GM15510 (cell line): ENCODE results near the gene LARP4.
A peak's percentile ranks its signal among the peaks of the same experiment; 100 is the strongest.

ENCODE experiments used
- POLR2A ChIP-seq: IDR thresholded peaks from 3 replicates; pipeline ENCODE4 v1.6.1; 2011; ENCODE audit warnings: borderline replicate concordance; ENCODE audit not compliant: insufficient read length; ENCODE audit errors: extremely low read depth

The LARP4 gene

DNA sequence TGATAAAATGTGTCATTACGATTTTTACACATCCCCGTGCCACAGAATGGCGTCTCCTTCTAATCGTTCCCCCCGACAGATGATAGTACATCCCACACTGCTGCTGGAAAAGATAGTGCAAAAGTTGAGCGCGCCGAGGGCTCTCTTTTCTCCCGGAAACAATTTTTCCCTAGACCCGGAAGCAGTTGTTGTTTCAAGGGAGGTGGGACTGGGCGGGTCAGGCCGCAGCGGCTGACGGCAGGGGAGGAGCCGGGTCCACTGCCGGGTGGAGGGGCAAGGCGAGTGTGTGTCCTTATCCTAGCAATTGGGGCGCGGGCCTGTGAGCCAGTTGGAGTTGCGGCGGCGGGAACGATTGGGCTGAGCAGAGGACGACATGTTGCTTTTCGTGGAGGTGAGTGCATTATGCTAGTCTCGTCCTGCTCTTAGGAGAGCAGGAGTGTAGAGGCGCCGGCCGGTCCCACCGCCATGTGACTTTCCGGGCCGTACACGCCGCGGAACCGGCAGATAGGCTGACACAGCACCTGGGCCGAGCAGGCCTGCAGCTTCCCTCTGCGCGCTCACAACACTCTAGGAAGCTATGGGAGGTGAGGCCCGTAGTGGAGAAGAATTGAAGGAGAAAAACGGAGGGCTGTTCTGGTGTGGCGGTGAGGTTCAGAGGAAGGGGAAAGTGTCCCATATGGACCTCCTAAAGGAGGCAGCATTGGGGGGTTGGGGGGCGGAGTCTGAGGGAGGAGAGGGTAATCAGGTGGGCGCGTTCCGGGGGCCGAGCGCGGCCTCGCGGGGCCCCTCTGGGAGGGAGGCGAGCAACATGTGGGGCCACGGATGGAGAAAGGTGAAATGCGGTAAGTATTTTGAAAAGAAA lies at the start of gene LARP4:
LARP4 (plus strand) TSS at position 248 of the 862 bp plus-strand sequence; CDS start at position 374, 126 bp downstream.
- peak; percentile 91 for TF ChIP-seq POLR2A

DNA sequence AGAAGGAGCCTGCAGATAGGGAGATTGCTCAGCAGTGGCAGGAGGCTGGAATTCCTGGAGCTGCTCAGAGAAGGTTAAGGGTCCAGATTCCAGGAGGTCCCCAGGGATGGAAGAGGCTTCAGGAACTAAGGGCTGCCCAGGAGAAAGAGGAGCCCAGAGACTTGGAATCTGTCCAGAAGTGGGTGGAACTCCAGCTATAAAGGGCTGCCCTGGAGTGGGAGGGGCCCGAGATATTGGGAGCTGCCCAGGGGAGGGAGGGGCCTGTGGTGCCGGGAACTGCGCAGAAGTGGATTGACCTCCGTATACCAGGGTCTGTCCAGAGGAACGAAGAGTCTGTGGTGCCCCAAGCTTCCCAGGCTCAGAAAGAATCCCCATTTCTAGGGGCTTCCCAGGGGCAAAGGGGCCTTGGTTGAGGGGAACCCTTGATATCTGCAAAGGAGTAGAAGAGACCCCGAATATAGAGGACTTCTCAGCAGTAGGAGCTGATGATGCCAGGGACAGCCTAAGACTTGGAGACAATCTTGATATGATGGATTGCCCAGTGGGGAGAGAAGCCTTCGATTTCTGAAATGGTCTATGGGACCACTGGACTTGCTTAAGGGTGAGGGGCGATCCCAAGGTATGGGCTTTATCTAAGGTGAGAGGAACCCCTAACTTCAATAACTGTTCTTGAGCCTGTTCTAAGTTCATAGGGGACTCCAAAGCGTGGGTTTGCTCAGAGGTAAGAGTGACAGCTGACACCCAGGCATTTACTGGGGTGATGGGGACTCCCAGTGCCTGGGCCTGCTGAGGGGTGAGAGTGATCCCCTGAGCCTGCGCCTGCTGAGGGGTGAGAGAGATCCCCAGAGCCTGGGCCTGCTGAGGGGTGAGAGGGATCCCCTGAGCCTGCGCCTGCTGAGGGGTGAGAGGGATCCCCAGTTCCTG lies 49.3 kb upstream of the LARP4 start:
- TF ChIP-seq POLR2A: no peak

DNA sequence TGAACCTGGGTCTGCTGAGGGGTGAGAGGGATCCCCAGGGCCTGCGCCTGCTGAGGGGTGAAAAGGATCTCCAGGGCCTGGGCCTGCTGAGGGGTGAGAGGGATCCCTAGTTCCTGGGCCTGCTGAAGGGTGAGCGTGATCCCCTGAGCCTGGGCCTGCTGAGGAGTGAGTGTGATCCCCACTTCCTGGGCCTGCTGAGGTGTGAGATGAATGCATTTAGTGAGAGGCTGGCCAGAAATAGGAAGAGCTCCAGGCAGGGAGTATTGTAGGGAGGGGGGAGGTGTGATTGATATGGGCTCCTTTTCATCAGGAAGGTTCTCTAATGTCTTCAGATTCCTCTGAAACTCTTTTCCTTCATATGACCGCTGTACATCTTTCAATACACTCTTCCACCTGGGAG lies 47.3 kb upstream of the LARP4 start:
- TF ChIP-seq POLR2A: no peak

DNA sequence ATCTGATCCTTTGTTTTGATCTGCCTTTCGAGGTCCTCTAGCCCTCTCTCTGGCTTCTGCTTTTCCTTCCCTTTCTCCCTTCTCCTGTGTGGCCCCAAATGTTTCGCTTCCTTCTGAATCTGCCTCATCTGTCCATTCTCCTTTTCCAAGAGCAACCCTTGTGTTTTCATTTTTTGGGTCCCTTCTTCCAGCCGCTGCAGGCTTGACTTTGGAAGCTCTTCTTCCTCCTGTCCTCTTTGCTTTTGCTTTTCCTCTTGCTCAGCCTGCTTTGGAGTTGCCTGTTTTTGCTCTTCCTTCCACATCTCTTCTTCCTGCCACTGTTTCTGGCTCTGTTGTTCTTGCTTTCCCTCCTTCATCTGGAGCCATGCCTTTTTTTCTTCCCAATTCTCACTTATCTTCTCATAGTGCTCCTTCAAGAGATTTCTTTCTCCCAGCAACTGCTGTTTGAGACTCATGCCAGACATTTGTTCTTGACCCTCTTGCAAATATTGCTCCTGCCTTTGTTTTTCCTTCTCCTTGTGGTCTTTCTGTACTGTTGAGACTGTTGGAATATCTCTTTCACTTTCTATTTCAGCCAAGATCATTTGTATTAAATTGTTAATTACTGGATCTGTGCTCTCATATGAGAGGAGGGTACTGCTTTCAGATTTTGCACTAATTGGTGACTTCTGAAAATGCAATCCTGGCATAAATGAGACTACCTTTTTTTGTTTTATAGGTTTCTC lies 46.7 kb upstream of the LARP4 start:
- TF ChIP-seq POLR2A: no peak

DNA sequence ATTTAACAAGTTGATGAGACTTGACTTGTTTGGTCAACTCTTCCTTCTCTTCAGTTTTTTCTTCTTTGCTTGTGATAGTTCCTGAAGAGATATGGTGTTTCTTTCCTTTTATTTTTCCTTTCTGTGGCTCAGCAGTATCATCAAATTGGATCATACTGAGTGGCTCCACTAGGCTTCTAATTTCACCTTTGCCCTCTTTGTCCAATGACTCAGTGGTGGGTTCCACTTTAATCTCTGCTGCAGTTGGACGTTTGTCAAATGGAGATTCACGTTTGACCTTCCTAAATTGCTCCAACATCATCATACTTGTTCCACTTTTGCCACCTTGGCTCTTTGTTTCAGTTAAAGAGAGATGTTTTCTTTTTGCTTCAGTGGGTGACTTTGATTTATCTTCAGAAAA lies 45.8 kb upstream of the LARP4 start:
- no peak for TF ChIP-seq POLR2A

DNA sequence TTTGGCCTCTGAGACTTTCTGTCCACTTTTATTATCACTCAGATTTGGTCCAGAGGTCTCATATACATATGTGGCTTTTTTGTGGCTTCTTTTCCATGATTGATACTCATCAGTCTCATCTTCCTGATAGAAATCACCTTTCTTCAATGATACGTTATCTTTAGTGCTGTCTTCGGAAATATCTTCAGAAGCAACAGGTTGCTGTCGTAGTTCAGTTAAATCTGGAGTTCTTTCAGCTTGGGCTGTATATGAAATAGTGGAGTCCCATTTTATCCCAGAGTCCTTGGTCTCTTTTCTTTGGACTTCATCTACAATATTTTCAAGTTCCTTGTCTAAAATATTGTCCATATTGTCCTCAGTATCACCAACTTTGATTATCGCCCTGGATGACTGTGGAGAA lies 45.3 kb upstream of the LARP4 start:
- no peak for TF ChIP-seq POLR2A

DNA sequence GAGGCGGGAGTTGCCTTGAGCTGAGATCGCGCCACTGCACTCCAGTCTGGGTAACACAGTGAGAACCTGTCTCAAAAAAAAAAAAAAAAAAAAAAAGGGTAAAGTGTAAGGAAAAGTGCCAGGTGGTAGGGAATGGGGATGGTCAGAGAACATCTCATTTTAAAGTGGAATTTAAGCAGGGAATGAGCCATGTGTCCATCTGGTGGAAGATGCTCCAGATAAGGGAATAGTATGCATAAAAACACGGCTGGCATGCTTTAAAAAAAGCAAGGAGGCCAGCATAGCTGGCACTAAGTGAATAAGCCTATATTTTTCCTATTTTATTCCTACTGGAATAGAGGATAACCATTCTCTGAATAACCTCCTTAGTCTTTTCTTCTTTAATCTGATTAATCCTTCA lies 38.0 kb upstream of the LARP4 start:
- TF ChIP-seq POLR2A: no peak

DNA sequence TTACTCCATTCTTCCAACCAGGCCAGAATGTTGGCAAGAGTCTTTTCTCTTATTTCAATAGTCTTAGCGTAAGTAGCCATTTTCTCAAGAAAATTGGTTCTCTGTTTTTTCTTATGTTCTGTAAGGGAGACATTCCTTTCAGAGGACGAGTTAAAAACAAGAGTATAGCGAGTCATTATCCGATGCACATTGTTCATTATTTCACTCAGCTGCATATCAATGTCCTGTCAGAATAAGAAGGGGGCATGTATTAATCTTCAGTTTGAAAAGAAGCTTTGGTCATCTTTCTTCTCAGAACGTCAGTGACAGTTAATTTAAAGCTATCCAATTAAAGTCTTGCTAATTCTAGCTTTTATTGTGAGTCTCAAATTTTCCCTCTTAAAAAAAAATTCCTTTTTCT lies 37.5 kb upstream of the LARP4 start:
- no peak for TF ChIP-seq POLR2A

DNA sequence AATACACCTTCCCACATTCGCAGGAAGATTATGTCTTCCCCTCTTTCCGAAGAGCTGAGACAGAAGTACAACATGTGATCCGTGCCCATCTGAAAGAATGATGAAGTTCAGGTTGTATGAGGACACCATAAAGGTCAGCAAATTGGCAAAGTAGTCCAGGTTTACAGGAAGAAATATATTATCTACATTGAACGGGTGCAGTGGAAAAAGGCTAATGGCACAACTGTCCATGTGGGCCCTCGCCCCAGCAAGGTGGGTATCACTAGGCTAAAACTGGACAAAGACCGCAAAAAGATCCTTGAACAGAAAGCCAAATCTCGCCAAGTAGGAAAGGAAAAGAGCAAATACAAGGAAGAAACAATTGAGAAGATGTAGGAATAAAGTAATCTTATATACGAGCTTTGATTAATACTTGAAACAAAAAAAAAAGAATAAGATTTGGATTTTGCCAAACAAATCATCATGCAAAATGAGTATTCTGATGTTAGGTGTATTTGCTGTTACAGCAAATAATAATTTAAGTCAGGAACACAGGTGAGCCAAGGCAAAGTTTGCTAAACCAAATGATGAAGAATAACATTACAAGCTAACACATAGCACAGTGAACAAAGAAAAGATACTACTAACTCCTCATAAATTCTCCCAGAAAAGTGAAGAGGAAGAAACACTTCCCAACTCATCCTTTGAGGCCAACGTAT lies 34.8 kb upstream of the LARP4 start:
- TF ChIP-seq POLR2A: no peak

DNA sequence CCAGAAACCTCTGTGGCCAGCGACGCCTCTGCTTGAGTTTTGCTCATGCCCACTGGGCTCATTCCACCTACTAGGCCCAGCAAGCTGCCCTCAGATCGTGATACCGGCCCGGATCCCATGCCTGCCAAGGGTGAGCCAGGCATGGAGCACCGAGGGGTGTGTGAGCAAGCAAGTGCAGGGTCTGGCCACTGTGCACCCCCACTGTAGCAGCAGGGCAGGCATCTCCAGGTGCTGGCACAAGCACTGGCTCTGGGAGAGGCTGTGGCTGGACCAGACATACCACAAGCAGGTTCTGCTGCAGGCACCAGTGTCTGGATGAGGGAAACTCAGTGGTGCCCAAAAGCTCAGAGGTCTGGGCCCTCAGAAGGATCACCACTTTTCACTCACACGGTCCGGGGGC lies 24.9 kb upstream of the LARP4 start:
- TF ChIP-seq POLR2A: no peak

DNA sequence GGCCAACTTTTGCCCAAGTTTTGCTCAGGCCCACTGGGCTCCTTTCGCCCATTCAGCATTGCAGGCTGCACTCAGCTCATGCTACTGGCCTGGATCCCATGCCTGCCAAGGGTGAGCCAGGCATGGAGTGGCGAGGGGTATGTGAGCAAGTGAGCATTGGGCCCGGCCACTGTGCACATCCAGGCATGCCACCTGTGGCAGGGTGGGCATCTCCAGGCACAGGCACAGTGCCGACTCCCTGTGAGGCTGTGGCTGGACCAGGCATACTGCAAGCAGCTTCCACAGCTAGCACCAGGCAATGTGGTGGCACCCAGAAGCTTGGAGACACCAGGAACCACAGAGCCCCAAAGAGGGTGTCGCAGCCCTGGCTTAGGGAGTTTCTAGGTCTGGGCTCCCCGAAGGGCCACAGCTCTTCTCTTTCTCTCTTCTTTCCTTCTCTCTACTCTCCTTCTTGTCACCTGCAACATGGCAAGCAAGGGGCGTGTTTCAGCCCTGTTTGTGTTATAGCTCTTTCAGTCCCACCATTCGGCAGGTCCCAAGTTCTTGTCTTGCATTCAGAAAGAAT lies 19.8 kb upstream of the LARP4 start:
- TF ChIP-seq POLR2A: no peak

DNA sequence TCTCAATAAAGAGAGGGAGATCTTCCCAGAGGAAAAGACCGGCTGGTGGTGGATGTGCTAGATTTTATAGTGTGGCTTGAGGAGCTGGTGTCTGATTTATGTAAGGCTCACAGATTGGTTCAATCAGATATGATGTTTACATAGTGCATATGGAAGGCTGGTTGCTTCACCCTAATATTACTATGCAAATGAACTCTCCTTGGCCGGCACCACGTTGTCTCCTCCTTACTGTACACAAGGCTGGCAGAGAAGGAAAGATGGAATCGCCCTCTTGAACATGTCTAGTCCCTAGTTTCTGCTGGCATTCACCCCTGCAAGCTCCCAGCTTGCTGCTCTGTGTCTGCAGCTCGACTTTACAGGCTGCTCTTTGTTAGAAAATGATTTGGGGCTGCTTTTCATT lies 13.2 kb upstream of the LARP4 start:
- no peak for TF ChIP-seq POLR2A

DNA sequence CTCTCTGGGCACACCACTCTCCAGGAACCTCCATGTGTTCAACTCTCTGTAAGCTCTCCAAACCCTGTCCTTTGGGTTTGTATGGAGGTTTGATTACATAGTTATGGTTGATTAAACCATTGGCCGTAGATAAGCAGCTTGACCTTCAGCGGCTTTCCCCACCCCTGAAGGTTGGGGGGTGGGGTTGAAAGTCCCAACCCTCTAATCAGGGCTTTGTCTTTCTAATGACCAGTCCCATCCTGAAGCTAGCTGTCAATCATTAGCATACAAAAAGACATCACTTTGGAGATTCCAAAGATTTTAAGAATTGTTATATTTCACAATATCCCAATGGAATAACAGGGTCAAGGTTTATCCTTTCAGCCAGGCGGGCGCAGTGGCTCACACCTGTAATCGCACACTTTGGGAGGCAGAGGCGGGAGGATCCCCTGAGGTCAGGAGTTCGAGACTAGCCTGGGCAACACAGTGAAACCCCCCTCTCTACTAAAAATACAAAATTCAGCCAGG lies 12.7 kb upstream of the LARP4 start:
- no peak for TF ChIP-seq POLR2A

DNA sequence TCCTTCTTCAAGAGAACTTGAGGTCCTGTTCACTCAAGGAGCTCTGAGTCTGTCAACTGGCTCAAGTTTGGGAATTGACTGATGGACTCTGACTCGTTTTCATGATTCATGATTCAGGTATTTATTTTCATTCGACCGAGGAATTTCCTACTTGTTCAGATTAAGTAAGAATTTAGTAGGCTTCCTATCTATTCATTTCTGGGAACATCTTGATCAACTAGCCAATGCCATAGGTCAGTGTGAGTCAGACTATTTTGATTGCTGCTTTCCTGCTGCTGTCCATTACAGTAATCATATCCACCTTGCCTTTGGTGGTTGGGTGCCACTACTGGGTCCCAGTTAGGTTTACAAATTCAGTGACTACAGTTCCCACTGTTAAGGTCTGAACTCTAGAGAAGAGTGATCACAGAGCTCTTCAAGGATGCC lies 10.4 kb upstream of the LARP4 start:
- no peak for TF ChIP-seq POLR2A
